ENCODE data around the gene STOML2. TPM values are rescaled to one million over a fixed set of nuclear protein-coding genes. Genes with fewer than 3 reads are reported as not detected.
A peak's percentile ranks its signal among the peaks of the same experiment; 100 is the strongest.

The STOML2 gene
- total RNA-seq, 1 experiment from 2014 or later, result 198 TPM

DNA sequence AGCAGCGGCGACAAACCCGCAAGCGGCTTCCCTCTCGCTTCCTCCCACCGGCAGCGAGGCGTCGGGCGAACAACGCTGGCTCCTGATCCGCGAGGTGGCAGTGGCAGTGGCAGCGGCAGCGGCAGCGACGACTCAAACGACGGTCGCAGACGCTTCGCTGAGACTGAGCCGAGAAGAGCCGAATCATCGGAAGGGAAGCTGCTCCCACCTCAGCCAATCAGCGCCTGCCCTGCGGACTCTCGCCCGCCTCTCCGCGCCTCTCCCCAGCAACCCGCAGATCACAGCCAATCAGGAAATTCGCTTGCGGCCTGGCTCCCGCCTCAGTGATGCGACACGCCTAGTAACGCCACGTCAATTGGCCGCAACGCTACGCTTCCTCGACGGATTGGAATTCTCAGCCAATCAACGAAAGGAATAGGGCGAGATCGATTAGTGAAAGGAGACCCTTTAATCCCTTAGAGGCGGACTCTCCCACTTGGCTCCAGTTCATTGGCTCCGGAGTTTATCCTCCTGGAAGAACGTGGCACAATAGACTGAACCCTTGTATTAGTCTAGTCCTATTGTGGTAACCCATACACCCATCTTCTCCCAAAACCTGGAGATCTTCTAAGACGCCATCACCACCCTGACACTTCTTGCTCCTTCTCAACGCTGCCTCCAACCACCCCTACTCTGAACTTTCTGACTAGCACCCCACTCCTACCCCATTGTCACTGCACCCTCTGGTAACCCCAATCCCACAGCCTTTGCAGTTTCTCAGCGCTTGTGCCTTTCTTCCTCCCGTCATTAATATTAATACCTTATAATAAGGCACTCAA, 30.3 kb downstream of the STOML2 start, which contains the start of gene VCP:
Gene VCP (minus strand): TSS at position 165 of the 818 bp plus-strand sequence. CDS start 272 bp downstream, outside the sequence.
- DNase-seq (ENCODE audit: low spot score), result peak; percentile 99

- DNase-seq (ENCODE audit: low spot score), result peak; percentile 76
Measured at GRCh38 chr9:35071814-35072460, 31.0 kb downstream of the STOML2 start.

GRCh38 chr9:35070823-35071813, 31.8 kb downstream of the STOML2 start:
- DNase-seq (ENCODE audit: low spot score), result no peak

GRCh38 chr9:35069020-35069419, 33.9 kb downstream of the STOML2 start:
- no peak for DNase-seq (ENCODE audit: low spot score)

- DNase-seq (ENCODE audit: low spot score), result no peak
Measured at GRCh38 chr9:35067056-35067455, 35.9 kb downstream of the STOML2 start.

GRCh38 chr9:35060548-35061207, 42.3 kb downstream of the STOML2 start:
- DNase-seq (ENCODE audit: low spot score), result no peak

- DNase-seq (ENCODE audit: low spot score), result no peak
Measured at GRCh38 chr9:35059438-35059837, 43.5 kb downstream of the STOML2 start.

DNA sequence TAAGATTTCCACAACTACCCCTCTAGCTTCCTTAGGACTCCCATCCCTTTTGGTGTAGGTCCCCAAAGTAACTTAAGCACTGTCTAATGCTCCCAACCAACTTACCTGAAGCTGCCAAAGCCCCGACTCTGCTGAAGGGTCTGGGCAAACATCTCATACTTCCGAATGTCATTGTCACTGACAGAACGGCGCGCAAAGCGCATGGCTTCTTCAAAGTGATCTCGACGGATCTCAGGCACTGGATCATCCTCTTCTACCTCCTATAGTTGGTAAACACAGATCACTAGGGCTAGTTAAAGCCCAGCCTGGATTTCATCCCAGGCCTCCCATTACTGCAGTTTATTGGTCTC, 45.7 kb downstream of the STOML2 start:
- no peak for DNase-seq (ENCODE audit: low spot score)

DNA sequence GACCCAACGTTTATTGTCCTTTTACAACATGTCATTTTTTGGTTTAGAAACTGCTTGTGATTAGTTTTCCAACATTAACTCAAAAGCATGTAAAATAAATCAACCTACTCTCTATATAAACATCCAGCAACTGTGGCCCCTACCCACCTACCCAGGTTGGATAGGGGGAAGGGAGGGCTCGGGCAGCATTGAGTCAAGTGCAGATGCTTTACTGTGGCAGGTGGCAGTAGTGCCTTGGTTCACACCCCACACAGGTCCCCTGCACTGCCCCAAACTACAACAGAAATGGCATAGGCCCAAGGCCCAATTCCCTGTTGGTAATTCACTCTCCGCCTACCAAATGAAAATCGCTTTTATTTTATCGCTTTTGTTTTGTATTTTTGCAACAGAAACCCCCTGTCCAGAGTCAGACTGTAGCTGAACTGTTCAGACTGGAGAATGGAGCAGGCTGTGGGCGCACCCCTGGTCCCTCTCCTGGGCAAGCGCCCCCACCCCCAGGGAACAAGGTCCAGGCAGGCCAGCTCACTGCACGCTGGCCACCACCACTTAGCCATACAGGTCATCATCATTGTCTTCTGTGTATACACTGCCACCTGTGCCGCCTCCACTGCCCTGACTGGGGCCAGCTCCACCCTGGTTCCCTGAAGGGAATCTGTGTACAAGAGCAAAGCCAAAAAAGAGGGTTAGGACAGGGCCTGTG, 46.2 kb downstream of the STOML2 start:
- no peak for DNase-seq (ENCODE audit: low spot score)

DNA sequence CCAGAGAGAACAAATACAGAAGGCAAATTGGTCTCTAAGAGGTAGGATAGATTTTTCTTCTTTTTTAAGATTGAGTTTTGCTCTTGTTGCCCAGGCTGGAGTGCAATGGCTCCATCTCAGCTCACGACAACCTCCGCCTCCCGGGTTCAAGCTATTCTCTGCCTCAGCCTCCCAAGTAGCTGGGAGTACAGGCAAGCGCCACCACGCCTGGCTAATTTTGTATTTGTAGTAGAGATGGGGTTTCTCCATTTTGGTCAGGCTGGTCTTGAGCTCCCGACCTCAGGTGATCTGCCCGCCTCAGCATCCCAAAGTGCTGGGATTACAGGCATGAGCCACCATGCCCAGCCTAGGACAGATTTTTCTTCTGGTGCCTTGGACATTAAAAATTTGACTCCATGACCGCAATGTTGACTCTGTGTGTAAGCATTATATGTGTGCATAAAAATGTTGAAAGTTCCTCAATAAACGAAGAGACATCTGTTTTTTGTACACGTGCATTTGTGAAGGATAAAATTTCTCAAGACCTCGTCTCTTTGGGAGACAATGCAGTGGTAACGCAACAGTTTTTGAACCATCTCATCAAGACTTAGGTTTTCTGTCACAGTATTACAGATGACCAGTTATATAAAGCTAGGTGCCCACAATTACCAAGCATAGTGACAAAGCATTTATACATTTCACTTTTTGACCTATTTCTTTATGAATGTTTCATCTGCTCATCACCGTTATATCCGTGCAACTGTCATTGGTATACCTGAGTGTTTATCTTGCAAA, 47.9 kb downstream of the STOML2 start:
- no peak for DNase-seq (ENCODE audit: low spot score)

DNA sequence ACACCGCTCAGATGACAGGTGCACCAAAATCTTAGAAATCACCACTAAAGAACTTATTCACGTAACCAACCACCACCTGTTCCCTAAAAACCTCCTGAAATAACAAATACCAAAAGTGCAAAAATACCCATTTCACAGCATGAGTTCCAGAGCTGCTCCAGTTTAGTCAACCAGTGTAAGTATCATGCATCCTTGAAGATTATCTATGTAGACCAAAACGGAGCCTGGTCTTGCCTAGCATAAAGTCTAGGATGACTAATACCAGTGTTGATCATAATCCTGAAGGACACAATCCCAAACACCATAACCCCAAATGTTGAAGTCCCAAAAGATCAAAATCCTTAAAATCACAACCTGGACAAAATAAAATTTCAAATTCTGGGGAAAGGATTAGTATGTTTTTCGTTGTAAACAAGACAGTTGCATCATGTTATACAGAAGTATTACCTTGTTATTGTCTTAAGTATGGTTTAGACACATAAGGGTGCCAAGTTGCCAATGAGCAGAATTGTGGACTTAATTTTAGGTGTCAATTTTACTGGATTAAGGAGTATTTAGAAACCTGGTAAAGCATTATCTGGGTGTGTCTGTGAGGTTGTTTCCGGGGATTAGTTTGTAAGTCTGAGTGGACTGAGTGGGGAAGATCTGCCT, 48.6 kb downstream of the STOML2 start:
- DNase-seq (ENCODE audit: low spot score), result no peak

DNA sequence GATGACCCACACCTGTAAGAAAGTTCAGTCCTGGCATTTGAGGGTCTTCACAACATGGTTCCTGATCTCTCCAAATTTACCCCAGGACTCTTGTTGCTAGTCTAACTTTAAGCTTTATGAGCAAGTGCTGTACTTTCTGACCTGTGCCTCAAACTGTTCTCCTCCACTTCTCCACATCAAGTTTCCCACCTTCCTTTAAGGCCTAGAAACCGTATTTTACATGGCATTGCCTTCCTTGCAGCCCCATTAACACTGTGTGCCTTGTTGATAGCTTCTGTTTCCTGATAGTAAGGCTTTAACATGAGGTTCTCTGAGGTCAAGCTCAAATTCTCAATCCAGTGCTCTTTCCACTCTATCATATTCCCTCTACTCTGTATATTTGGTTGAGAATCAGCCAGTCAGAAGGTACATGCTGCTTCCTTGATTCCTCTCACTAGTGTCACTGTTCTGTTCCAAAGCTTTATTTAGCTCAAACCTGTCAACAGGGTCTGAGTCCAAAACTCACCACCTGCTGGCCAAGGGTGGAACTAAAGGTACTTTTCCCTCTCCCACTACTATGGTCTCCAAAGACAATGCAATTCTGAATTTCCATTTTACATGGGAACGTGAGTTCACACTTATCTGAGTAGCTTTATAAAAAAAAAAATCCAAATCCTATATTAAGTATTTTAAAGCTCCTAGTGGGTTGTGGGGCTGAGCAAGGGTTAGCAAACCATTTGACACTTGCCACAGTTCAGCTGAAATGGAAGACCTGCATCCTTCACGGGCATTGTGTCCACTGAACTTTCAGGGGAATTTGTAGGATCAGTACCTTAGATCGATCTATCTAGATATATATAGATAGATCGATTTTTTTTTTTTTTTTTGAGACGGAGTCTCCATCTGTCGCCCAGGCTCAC, 51.6 kb downstream of the STOML2 start:
- DNase-seq (ENCODE audit: low spot score), result peak; percentile 48

Other genes starting within 250 kb of the STOML2 start
- not detected in 2 replicates for gene PHF24, start 144.8 kb downstream of the STOML2 start, total RNA-seq (2014; rRNA removed; shearing (Covaris generic))
- gene DNAJB5, start 113.4 kb downstream of the STOML2 start, total RNA-seq (2014; rRNA removed; shearing (Covaris generic)), result 7.2 and 9.2 TPM in 2 replicates
- 380 and 386 TPM in 2 replicates for gene VCP, start 30.5 kb downstream of the STOML2 start, total RNA-seq (2014; rRNA removed; shearing (Covaris generic))
- 67.6 and 84.0 TPM in 2 replicates for gene FANCG, start 23.2 kb downstream of the STOML2 start, total RNA-seq (2014; rRNA removed; shearing (Covaris generic))
- 23.4 and 32.1 TPM in 2 replicates for gene PIGO, start 6.5 kb downstream of the STOML2 start, total RNA-seq (2014; rRNA removed; shearing (Covaris generic))
- gene ATOSB, start 12.7 kb upstream of the STOML2 start, total RNA-seq (2014; rRNA removed; shearing (Covaris generic)), result 7.5 and 9.7 TPM in 2 replicates
- gene UNC13B, start 58.9 kb upstream of the STOML2 start, total RNA-seq (2014; rRNA removed; shearing (Covaris generic)), result 7.4 and 7.8 TPM in 2 replicates